Urinary bladder (tissue), 4 donors: ENCODE measurements around the gene ISL2. TPM values are rescaled to one million over a fixed set of nuclear protein-coding genes. Genes with fewer than 3 reads are reported as not detected.

Experiments
- DNase-seq: peaks from one replicate; pipeline ENCODE4 v3.0.0-alpha.2; 2015; ENCODE audit errors: extremely low spot score
- H3K27ac ChIP-seq: one replicate; pipeline ENCODE4 v1.5.1; 2013; ENCODE audit warnings: low read depth, mild to moderate bottlenecking, moderate library complexity
- H3K36me3 ChIP-seq: one replicate; pipeline ENCODE4 v1.6.1; 2013; ENCODE audit warnings: mild to moderate bottlenecking, moderate library complexity; ENCODE audit not compliant: insufficient read depth
- H3K4me1 ChIP-seq: one replicate; pipeline ENCODE4 v1.6.1; 2013; ENCODE audit warnings: mild to moderate bottlenecking, moderate library complexity; ENCODE audit not compliant: insufficient read depth
- H3K4me3 ChIP-seq: one replicate; pipeline ENCODE4 v1.5.1; 2013; ENCODE audit warnings: low read depth, low read length
- WGBS: extraction: QIAGEN DNeasy Blood & Tissue Kit; methylation state at CpG from one replicate; pipeline ENCODE4 v1.1.7; 2013; 5-methylcytosine and 5-hydroxymethylcytosine counted together
- polyA plus RNA-seq: library from polyadenylated mRNA; stranded (reverse); fragments of 200-250 nt; gene quantifications from one replicate; pipeline ENCODE4 v1.2.3, GENCODE V29; 2013
- total RNA-seq: library from RNA; depleted of rRNA; stranded (reverse); fragments of >200 nt; gene quantifications from one replicate; pipeline ENCODE4 v1.2.3, GENCODE V29; 2014
- donor health status: healthy with polysubstance abuse.
- donor health status: healthy.

Gene ISL2
- total and polyA plus RNA-seq, 2 donors, result 1.5 TPM; not detected in 1

GRCh38 chr15:76381366-76381765 is 44.8 kb downstream of the ISL2 start:
- DNase-seq, result no peak
- WGBS, result 93% methylated on average over 4 of the region's 4 CpGs
- no peak overlapping the region for H3K4me3 ChIP-seq
- no peaks in the 10 kb centered on the region for H3K4me1 ChIP-seq
- no peak overlapping the region for H3K27ac ChIP-seq
- H3K36me3 ChIP-seq, result no peaks in the 10 kb centered on the region

DNA sequence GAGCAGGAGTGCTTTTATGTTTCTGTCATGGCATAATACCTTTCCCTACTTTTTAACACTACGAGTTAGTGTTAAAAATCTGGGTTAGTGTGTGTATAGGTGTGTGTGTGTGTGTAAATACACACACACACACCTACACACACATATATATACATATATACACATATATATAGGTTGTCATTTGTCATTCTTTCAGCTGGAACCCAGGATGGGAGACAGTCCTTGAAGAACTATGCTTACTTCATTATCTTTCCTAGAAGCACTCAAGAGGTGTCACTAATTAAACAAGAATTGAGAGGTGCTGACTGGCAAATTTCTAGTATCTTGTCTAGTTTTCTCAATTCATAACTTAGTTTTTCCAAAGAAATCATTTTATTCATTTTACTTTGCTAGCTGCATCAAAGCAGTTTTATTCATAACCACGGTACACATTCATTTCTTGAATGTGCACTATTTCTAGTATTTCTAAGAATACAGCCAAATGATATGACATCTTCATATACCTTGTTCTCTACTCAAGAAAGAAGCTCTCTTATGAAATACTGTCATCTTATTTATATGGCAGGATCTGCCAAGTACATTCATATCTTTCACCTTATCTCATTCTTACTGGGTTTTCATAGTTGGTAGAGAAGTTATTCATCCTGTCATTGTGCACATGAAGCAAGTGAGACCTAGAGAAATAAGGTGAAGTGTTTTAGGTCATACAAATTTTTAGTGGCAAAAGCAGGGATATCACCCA is 46.6 kb downstream of the ISL2 start:
- 96% methylated on average over 2 of the region's 2 CpGs for WGBS
- Histone ChIP-seq H3K36me3 (no peaks in the 10 kb centered on the region), H3K27ac (no peak overlapping the region), H3K4me1 (no peaks in the 10 kb centered on the region), H3K4me3 (no peak overlapping the region)
- no peak for DNase-seq

- DNase-seq, result no peak
- Histone ChIP-seq H3K4me1 (no peaks in the 10 kb centered on the region), H3K4me3 (no peak overlapping the region), H3K36me3 (no peaks in the 10 kb centered on the region), H3K27ac (no peak overlapping the region)
- 83% methylated on average over 2 of the region's 2 CpGs for WGBS
These were observed 47.8 kb downstream of the ISL2 start for GRCh38 chr15:76384409-76384808.

- H3K4me3 ChIP-seq, result no peak overlapping the region
- H3K36me3 ChIP-seq, result no peaks in the 10 kb centered on the region
- H3K4me1 ChIP-seq, result no peaks in the 10 kb centered on the region
- no peak for DNase-seq
- 83% methylated on average over 2 of the region's 2 CpGs for WGBS
- H3K27ac ChIP-seq, result no peak overlapping the region
These were observed 49.6 kb downstream of the ISL2 start for GRCh38 chr15:76386178-76386577.

- Histone ChIP-seq H3K27ac (no peak overlapping the region), H3K4me1 (no peaks in the 10 kb centered on the region), H3K4me3 (no peak overlapping the region), H3K36me3 (no peaks in the 10 kb centered on the region)
- WGBS, result over 99% methylated on average over 2 of the region's 2 CpGs
- no peak for DNase-seq
These were observed 50.4 kb downstream of the ISL2 start for GRCh38 chr15:76386926-76387325.

DNA sequence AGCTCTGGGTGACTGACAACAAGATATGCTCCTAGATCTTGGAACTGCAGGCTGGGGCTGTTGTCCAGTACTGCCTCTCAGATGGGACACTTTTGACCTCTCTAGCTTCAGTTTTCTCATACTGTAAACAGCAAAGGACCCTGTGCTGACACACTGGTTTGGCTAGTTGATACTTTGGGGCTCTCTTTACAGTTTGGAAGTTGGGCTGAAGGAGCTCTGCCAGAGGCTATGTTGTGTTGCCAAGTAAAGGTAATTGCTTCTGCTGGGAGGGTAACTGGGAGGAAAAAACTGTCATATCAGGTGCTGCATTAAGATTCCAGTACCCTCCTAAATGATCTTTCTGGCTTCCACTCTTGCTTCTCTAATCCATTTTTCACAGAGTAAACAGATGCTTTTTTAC is 54.0 kb downstream of the ISL2 start:
- Histone ChIP-seq H3K4me1 (no peaks in the 10 kb centered on the region), H3K4me3 (no peak overlapping the region), H3K36me3 (no peaks in the 10 kb centered on the region), H3K27ac (no peak overlapping the region)
- no peak for DNase-seq

DNA sequence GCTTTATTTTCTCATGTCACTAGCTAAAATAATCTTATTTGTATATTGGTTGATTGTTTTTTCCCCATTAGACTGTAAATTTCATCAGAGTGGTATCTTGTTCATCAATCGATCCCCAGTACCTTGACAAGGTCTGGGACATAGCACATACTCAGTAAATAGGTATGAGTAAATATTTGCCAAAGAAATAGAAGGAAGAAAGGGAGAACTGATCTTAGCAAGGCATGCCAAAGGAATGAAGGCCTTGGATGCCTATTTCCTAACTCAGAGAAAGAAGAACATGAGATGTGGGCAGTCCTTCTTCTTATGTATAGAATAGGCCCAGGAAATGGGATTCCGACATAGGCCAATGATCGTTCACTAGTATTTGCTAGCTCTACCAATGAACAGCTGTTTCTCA is 54.7 kb downstream of the ISL2 start:
- WGBS, result 94% methylated on average over 3 of the region's 3 CpGs
- no peak overlapping the region for H3K27ac ChIP-seq

GRCh38 chr15:76391847-76392246 is 55.3 kb downstream of the ISL2 start:
- Histone ChIP-seq H3K4me1 (no peaks in the 10 kb centered on the region), H3K27ac (no peak overlapping the region), H3K36me3 (no peaks in the 10 kb centered on the region), H3K4me3 (no peak overlapping the region)
- DNase-seq, result no peak

More for the DNA sequence above, 54.7 kb downstream of the ISL2 start:
- Histone ChIP-seq H3K36me3 (no peaks in the 10 kb centered on the region), H3K4me3 (no peak overlapping the region), H3K4me1 (no peaks in the 10 kb centered on the region)
- no peak for DNase-seq

Other genes with a start within 250 kb of the ISL2 start
- gene ETFA, start 25.3 kb upstream of the ISL2 start, total RNA-seq, result 117 TPM
- 99.8 TPM for gene ETFA, start 25.3 kb upstream of the ISL2 start, polyA plus RNA-seq